HG02943 (cell line): ENCODE measurements around the gene MRPS7.
A peak's percentile ranks its signal among the peaks of the same experiment; 100 is the strongest.
"Not testable (repeated sequence)": the region's sequence is repeated elsewhere in the genome, so short reads cannot be mapped to it uniquely, and the experiment has no call there.

Experiments
- ATAC-seq: cut with Tn5 transposase; IDR thresholded peaks from one replicate; pipeline ENCODE4 v1.9.1; 2021; ENCODE audit warnings: mild to moderate bottlenecking, low read depth, moderate library complexity; ENCODE audit not compliant: unreplicated experiment

Gene MRPS7

DNA sequence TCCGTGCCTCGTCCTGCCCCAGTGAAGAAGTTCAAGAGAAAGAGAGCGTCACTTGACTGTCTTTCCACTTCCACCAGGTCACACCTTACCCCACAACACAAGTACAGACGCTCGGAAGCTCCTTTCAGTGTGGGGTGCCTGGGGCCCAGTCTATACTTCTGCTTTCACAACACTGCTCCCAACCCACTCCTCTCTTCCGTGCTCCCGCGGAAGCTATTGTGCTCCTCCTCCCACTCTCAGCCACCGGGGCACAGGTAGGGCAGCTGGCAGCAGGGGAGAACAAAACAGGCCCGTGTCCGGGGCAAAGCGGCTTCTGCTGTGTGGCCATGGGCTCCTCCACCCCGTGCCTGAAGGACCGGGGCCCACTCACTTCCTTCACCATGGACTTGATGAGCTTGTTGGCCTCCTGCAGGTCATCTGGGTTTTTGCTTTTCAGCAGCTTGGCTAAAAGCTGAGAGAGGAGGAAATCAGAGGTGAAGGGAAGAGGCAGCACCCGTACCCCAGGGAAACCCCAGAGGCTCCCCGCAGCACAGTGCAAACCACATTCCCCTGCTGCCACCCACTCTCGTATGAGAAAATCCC, 19.1 kb upstream of the MRPS7 start:
- ATAC-seq = no peak

- ATAC-seq = no peak
Observed at GRCh38 chr17:75244133-75244866, 17.4 kb upstream of the MRPS7 start.

DNA sequence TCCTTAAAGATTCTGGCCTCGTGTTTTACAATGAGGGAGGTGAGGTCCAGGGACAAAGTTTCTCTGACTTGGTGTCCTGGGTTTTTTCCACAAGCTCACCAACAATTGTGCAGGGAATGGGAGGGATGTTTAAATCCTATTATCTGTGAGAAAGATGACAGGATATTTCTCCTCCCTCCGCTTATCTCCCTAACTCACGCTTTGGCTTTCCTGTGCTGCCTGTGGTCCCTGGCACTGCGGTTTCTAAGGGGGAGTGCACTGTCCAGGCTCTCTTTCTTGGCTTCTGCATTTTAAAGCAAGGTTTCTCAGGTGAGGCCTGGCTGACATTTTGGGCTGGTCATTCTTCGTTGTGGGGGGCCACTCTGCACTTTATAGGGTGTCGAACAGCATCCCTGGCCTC, 16.7 kb upstream of the MRPS7 start:
- ATAC-seq = no peak

DNA sequence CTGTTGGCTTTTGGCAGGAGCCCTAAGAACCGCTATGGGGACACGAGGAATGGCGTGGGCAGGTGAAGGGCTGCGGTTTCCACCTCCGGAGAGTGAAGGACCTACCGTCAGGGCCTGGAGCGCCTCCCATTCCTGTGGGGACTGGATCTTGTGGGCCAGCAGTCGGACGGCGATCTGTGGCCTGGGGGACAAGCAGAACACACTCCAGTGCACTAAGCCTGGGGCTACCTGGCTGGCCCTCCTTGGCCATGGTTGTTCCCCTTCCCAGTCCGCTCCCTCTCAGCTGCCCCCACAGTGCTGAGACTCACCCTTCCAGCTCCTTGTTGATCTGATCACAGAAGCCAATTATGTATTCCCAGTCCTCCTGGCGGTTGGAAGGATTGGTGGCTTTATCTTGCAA, 15.3 kb upstream of the MRPS7 start:
- no peak for ATAC-seq

GRCh38 chr17:75249564-75249963, 12.1 kb upstream of the MRPS7 start:
- ATAC-seq = no peak

- ATAC-seq = peak; percentile 88
Observed at GRCh38 chr17:75250009-75250471, 11.6 kb upstream of the MRPS7 start.

DNA sequence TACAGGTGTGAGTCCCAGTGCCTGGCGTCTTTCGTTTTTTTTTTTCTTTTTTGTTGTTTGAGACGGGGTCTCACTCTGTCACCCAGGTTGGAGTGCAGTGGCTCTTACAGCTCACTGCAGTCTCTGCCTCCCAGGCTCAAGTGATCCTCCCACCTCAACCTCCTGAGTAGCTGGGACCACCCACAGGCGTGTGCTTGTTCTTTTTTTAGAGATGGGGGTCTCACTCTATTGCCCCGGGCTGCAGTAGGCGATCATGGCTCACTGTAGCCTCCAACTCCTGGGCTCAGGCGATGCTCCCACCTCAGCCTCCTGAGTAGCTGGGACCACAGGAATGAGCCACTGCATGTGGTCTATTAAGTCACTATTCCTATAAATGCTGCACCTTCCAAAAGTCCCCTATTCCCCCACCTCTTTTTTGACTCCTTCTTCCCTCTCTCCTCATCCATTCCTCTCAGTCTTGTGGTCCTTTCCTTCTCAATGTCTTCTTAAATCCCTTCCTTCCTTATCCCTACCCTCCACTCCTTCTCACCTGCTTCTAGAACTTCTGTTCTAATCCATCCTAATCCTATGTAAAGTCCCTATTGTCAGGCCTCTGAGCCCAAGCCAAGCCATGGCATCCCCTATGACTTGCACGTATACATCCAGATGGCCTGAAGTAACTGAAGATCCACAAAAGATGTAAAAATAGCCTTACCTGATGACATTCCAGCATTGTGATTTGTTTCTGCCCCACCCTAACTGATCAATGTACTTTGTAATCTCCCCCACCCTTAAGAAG, 9.5 kb upstream of the MRPS7 start:
- ATAC-seq = no peak

DNA sequence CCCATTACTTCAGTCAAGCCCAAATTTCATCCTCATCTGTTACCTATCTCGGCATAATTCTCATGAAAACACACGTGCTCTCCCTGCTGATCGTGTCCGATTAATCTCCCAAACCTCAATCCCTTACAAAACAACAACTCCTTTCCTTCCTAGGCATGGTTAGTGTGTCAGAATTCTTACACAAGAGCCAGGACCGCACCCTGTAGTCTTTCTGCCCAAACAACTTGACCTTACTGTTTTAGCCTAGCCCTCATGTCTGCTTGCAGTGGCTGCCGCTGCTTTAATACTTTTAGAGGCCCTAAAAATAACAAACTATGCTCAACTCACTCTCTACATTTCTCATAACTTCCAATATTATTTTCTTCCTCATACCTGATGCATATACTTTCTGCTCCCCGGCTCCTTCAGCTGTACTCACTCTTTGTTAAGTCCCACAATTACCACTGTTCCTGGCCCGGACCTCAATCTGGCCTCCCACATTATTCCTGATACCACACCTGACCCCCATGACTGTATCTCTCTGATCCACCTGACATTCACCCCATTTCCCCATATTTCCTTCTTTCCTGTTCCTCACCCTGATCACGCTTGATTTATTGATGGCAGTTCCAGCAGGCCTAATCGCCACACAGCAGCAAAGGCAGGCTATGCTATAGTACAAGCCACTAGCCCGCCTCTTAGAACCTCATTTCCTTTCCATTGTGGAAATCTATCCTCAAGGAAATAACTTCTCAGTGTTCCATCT, 5.6 kb upstream of the MRPS7 start:
- not testable (repeated sequence) for ATAC-seq

DNA sequence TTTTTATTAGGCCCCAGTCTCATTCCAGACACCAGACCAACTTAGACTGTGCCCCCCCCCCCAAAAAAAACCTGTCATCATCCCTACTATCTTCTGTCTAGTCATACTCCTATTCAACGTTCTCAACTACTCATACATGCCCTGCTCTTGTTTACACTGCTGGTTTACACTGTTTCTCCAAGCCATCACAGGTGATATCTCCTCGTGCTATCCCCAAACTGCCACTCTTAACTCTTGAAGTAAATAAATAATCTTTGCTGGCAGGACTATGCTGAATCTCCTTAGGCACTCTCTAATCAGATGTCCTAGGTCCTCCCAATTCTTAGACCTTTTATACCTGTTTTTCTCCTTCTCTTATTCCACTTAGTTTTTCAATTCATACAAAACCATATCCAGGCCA, 4.5 kb upstream of the MRPS7 start:
- not testable (repeated sequence) for ATAC-seq

DNA sequence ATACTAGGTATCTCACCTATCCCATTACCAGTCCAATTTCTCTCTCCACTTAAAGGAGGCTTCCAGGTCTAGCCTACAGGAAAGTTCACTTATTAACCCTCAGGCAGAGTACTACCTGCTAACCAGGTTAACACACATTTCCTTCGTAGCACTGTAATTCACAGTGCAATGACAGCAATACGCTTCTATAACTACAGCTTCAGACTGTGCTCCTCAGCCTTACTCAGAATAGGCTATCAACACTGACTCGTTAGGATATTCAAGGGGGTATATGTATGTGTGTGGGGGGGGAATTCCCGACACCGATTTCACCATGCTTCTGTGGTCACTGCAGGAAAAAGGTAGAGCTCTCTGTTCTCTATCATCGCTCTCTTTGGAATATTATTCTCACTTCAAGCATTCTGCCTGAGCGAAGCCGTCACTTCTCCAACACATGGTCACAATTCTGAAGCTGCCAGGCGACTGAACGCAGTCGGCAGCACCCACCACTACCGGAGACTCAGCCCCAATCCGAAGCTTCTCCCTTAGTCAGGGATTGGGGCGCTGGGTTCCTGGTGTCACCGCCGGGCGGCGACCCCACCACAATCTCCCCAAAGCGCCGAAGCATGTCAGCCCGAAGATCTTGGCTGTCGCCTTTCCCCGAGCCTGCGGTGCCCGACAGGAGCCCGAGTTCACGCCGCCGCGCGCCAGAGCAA, 891 bp upstream of the MRPS7 start:
- peak; percentile 27 for ATAC-seq

- ATAC-seq = no peak
Observed at GRCh38 chr17:75262112-75262606, 480 bp downstream of the MRPS7 start.

DNA sequence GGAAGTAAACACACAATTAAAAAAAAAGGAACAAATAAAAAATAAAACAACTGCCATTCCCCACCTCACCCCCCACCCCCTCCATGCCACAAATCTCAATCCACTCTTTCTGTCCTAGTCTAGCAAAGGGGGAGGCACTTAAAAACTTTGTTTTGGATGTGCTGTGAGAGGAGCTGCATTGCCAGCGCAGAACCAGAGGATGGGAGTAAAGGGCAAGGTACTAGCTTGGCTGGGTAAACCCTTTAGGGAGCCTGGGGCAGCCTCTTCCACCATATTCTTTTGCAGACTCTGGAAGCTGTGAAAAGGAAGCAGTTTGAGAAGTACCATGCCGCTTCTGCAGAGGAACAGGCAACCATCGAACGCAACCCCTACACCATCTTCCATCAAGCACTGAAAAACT, 1.4 kb downstream of the MRPS7 start:
- no peak for ATAC-seq

DNA sequence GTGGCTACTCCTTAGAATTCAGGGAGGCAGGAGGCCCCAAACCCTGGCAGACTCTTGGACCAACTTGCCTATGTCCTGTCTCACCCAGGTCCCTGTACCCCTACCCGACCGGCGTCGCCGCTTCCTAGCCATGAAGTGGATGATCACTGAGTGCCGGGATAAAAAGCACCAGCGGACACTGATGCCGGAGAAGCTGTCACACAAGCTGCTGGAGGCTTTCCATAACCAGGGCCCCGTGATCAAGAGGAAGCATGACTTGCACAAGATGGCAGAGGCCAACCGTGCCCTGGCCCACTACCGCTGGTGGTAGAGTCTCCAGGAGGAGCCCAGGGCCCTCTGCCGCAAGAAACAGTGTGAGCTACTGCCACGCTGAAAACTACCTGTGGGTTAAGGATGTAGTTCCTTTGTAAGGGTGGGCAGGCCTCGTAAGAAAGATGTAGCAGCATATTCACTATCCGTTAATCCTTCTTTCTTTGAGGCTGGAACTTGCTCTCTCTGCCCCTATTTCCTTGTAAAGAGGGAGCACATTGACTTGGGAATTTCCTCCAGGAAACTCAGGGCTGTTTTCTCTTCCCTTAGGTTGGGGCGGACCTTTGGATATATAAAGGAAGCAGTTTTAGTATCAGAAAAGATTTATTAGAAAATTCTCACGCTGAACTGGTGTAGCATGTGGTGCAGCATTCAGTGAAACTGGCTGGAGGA, 4.1 kb downstream of the MRPS7 start:
- ATAC-seq = no peak

DNA sequence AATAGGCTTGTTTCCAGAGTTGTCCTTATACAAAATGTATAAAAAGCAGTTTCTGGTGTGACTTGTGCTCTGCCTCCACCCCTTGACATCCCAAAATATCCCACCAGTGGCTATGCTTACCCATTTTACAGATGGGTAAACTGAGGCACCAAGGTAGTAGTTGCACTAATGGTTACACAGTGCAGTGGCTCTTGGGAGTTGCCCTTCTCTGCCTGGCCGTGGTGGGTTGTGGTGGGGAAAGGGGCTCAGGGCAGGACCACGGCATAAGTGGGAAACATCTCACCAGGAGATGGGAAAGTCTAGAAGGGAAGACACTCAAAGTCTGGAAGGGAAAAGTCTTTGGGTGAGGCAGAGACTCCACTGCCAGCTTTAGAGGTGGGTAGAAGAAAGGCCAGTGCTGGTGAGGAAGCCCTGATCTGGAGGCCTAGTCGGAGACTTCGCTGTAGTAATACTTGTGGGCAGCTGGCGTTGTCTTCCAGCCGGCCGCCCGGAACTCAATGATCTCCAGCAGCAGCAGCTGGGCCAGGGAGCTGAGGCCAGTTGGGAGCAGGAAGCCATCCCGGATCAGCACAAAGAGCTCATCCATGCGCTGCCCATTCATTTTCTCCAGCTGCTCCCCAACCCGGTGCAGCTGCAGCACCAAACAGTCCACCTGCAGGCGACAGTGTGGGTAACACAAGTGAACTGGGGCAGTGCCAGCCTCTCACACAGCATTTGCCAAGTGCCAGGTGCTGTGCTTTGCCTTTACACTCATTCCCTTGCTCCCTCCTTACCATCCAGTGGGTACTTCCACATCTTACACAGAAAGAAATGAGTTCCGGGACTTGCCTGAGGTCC, 4.9 kb downstream of the MRPS7 start:
- no peak for ATAC-seq

DNA sequence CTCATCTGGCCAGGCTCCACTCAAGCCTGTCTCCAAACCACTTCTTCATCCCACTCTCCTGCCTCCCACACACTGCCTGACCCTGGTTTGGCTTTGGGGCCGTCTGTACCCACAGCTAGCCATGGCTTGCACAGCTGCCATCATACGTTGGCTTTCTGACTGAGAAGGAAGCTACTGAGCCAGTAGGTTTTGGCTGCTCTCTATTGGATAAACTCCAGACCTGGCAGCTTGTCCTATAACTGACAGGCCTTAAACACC, 5.4 kb downstream of the MRPS7 start:
- no peak for ATAC-seq

- no peak for ATAC-seq
Observed at GRCh38 chr17:75267411-75268232, 5.9 kb downstream of the MRPS7 start.

GRCh38 chr17:75269844-75270217, 8.2 kb downstream of the MRPS7 start:
- peak; percentile 3 for ATAC-seq
